ENCODE results near the gene ERN1.

DNA sequence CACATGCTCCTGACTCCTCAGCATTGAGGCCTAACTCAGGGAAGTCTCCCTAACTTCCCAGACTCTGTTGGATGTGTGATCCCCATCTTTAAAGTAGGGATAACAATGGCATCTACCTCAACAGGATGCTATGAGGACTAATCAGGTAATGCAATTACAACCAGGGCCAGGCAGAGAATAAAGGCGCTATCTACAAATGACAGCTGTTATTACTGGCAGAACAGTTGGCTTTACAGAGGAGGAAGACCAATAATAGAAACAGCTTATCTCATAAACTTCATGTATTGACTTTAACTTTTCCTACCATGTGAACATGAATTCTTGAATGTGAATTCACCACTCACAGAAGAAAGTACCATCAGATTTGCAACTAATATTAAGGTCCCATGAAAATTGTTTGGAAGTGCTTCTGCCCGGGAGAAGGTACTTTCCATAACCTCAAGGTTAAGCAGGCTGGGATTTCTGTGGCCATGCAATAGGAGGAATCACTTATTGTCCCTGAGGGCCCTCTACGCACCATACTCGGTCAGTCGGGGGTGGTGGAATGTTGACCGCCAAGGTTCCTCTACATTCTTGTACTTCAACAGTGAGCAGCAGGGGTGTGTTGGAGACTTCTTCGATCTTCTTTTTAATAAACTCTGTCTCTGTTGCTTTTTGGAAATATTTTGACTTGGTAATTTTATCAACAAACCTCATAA is 22.6 kb upstream of the ERN1 start:
- TF ChIP-seq EZH2 (IDR thresholded peaks at IDR 0.05; ENCODE audit: low read length), result no peak
- TF ChIP-seq, protein P1, sequence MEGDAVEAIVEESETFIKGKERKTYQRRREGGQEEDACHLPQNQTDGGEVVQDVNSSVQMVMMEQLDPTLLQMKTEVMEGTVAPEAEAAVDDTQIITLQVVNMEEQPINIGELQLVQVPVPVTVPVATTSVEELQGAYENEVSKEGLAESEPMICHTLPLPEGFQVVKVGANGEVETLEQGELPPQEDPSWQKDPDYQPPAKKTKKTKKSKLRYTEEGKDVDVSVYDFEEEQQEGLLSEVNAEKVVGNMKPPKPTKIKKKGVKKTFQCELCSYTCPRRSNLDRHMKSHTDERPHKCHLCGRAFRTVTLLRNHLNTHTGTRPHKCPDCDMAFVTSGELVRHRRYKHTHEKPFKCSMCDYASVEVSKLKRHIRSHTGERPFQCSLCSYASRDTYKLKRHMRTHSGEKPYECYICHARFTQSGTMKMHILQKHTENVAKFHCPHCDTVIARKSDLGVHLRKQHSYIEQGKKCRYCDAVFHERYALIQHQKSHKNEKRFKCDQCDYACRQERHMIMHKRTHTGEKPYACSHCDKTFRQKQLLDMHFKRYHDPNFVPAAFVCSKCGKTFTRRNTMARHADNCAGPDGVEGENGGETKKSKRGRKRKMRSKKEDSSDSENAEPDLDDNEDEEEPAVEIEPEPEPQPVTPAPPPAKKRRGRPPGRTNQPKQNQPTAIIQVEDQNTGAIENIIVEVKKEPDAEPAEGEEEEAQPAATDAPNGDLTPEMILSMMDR (optimal IDR thresholded peaks at IDR 0.05 in 1 of 3, IDR thresholded peaks at IDR 0.05 in 1 of 3, conservative IDR thresholded peaks at IDR 0.05 in 1 of 3; ENCODE audit: extremely low read depth in 1 of 3, insufficient read depth in 2 of 3, low read length in 3 of 3), result no peak
